ENCODE results near the gene ENDOU.

- no peak for TF ChIP-seq EZH2 (IDR thresholded peaks at IDR 0.05; ENCODE audit: insufficient read depth, poor library complexity, severe bottlenecking)
- no peak for TF ChIP-seq EZH2phosphoT487 (IDR thresholded peaks at IDR 0.05; ENCODE audit: insufficient read depth, low read depth)
These were observed 3.8 kb downstream of the ENDOU start for GRCh38 chr12:47721431-47721973.

Measured in GM23248 (cell line).